DOHH2 (cell line): ENCODE measurements around the gene C4orf51.

Experiments used
- H3F3A ChIP-seq: fragments of 200-600 bp; sonication (generic), shearing (Covaris generic); 2 replicates; pipeline ENCODE4 v1.6.0; 2016; ENCODE audit warnings: antibody characterized with exemption, mild to moderate bottlenecking; ENCODE audit not compliant: control insufficient read depth, insufficient read depth
- H3K27ac ChIP-seq: fragments of 200-600 bp; sonication (generic); 2 replicates; pipeline ENCODE4 v1.5.1; 2014; ENCODE audit warnings: low read depth, mild to moderate bottlenecking, low read length, moderate library complexity
- H3K27me3 ChIP-seq: fragments of 200-600 bp; sonication (generic); 2 replicates; pipeline ENCODE4 v1.6.1; 2014; ENCODE audit warnings: mild to moderate bottlenecking, low read length, mixed read lengths; ENCODE audit not compliant: control insufficient read depth
- H3K36me3 ChIP-seq: fragments of 200-600 bp; sonication (generic); 2 replicates; pipeline ENCODE4 v1.6.1; 2014; ENCODE audit warnings: mild to moderate bottlenecking, low read length, moderate library complexity, mixed read lengths; ENCODE audit not compliant: control insufficient read depth
- H3K4me1 ChIP-seq: fragments of 200-600 bp; sonication (generic); 2 replicates; pipeline ENCODE4 v1.6.1; 2014; ENCODE audit warnings: mild to moderate bottlenecking, low read length, mixed read lengths; ENCODE audit not compliant: control insufficient read depth
- H3K4me2 ChIP-seq: fragments of 200-600 bp; sonication (generic); 2 replicates; pipeline ENCODE4 v1.6.0; 2014; ENCODE audit warnings: mild to moderate bottlenecking, low read length, moderate library complexity
- H3K4me3 ChIP-seq: fragments of 200-600 bp; sonication (generic); 2 replicates; pipeline ENCODE4 v1.5.1; 2014; ENCODE audit warnings: mild to moderate bottlenecking, low read length, mixed read lengths
- H3K79me2 ChIP-seq: fragments of 200-600 bp; sonication (generic); 2 replicates; pipeline ENCODE4 v1.6.1; 2014; ENCODE audit warnings: mild to moderate bottlenecking, low read length, mixed read lengths; ENCODE audit not compliant: control insufficient read depth
- H3K9me2 ChIP-seq: fragments of 200-600 bp; sonication (generic); replicated peaks from 2 replicates; pipeline ENCODE4 v1.6.1; 2014; ENCODE audit warnings: mild to moderate bottlenecking, low read length, mixed read lengths; ENCODE audit not compliant: control insufficient read depth
- H3K9me3 ChIP-seq: fragments of 200-600 bp; sonication (generic); 2 replicates; pipeline ENCODE4 v1.6.1; 2014; ENCODE audit warnings: antibody characterized with exemption, low read length, mixed read lengths; ENCODE audit not compliant: control insufficient read depth, insufficient read depth
- H4K20me1 ChIP-seq: fragments of 200-600 bp; sonication (generic); 2 replicates; pipeline ENCODE4 v1.6.0; 2014; ENCODE audit warnings: low read depth, mild to moderate bottlenecking, antibody characterized with exemption, low read length, moderate library complexity; ENCODE audit not compliant: control insufficient read depth, insufficient read depth
- EZH2phosphoT487 ChIP-seq: fragments of 200-600 bp; sonication (generic); IDR thresholded peaks from 2 replicates; pipeline ENCODE4 v1.6.1; 2017; ENCODE audit warnings: borderline replicate concordance, mild to moderate bottlenecking, antibody characterized with exemption, low read length, moderate library complexity, mixed read lengths
- TF ChIP-seq, protein P1 (sequence below): fragments of 200-600 bp; sonication (generic); IDR thresholded peaks from one replicate; pipeline ENCODE4 v1.5.1; 2014; ENCODE audit warnings: antibody characterized with exemption, mild to moderate bottlenecking, low read depth, low read length; ENCODE audit not compliant: poor library complexity, severe bottlenecking

The C4orf51 gene

GRCh38 chr4:145770124-145770523 is 90.2 kb downstream of the C4orf51 start:
- Histone ChIP-seq H3K9me3 (no peaks in the 10 kb centered on the region), H4K20me1 (no peaks in the 10 kb centered on the region), H3K79me2 (no peaks in the 10 kb centered on the region), H3K27ac (no peak overlapping the region), H3K4me1 (no peaks in the 10 kb centered on the region), H3K4me2 (no peak overlapping the region), H3K36me3 (peaks cover 75% of the 10 kb centered on the region), H3K27me3 (no peaks in the 10 kb centered on the region), H3K9me2 (no peaks in the 10 kb centered on the region), H3F3A (no peaks in the 10 kb centered on the region), H3K4me3 (no peak overlapping the region)
- no peak for TF ChIP-seq EZH2phosphoT487
- TF ChIP-seq, protein P1, sequence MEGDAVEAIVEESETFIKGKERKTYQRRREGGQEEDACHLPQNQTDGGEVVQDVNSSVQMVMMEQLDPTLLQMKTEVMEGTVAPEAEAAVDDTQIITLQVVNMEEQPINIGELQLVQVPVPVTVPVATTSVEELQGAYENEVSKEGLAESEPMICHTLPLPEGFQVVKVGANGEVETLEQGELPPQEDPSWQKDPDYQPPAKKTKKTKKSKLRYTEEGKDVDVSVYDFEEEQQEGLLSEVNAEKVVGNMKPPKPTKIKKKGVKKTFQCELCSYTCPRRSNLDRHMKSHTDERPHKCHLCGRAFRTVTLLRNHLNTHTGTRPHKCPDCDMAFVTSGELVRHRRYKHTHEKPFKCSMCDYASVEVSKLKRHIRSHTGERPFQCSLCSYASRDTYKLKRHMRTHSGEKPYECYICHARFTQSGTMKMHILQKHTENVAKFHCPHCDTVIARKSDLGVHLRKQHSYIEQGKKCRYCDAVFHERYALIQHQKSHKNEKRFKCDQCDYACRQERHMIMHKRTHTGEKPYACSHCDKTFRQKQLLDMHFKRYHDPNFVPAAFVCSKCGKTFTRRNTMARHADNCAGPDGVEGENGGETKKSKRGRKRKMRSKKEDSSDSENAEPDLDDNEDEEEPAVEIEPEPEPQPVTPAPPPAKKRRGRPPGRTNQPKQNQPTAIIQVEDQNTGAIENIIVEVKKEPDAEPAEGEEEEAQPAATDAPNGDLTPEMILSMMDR: no peak

DNA sequence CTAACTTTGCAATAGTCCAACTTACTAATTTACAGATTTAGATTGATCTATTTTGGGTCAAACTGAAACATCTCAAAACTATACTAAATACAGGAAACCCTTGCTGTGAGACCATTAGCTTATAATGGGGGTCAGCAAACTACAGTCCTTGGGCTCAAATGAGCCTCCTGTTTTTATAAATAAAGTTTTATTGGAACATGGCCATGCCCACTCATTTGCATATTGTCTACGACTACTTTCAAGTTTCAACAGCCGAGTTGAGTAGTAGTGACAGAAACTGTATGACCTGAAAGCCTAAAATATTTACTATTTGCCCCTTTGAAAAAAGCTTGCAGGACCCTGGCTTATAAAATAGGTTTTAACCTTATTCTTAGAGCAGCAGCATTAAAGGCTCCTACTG is 92.4 kb downstream of the C4orf51 start:
- no peak overlapping the region for H3K27ac ChIP-seq
- no peaks in the 10 kb centered on the region for H3K4me1 ChIP-seq
- no peaks in the 10 kb centered on the region for H4K20me1 ChIP-seq
- no peaks in the 10 kb centered on the region for H3K9me2 ChIP-seq
- TF ChIP-seq, protein P1: no peak
- no peak for TF ChIP-seq EZH2phosphoT487
- H3K4me3 ChIP-seq: no peak overlapping the region
- H3K9me3 ChIP-seq: no peaks in the 10 kb centered on the region
- peaks cover 69% of the 10 kb centered on the region for H3K36me3 ChIP-seq
- H3F3A ChIP-seq: no peaks in the 10 kb centered on the region
- no peaks in the 10 kb centered on the region for H3K27me3 ChIP-seq
- no peak overlapping the region for H3K4me2 ChIP-seq
- no peaks in the 10 kb centered on the region for H3K79me2 ChIP-seq

DNA sequence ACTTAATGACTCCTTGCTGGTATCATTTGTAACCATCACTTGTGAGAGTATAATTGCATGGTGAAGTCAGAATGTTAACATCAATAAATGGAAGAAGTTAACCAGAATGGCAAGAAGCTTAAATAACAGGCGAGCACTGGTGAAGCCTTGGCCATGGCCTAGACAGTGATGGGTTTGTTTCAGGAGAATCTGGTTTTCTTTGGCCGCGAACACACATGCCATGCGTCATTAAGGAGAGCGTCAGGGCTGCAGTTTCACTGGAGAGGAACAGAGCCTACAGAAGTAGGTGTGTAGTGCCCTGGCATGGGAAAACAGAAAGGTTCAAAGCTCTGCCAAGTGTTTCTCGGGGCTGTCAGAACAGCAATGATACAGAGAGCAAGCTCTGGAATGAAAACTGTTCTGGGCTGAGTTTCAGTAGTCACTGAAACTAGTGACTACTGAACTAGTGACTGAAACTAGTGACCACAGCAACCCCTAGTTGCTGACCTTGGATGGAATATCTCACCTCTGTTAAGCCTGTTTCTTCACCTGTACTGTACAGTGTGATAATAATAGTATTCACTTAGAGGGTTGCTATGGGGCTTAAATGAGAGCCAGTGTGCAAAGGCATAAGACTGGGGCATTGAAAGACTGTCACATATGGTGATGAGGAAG is 93.8 kb downstream of the C4orf51 start:
- TF ChIP-seq EZH2phosphoT487: no peak
- TF ChIP-seq, protein P1: no peak
- Histone ChIP-seq H3K4me2 (no peak overlapping the region), H3K9me3 (no peaks in the 10 kb centered on the region), H3F3A (no peaks in the 10 kb centered on the region), H3K4me3 (no peak overlapping the region), H3K36me3 (peaks cover 69% of the 10 kb centered on the region), H3K9me2 (no peaks in the 10 kb centered on the region), H4K20me1 (no peaks in the 10 kb centered on the region), H3K27me3 (no peaks in the 10 kb centered on the region), H3K79me2 (no peaks in the 10 kb centered on the region), H3K4me1 (no peaks in the 10 kb centered on the region), H3K27ac (no peak overlapping the region)
